ENCODE results near the gene TSHZ2.
"Not testable (repeated sequence)": the region's sequence is repeated elsewhere in the genome, so short reads cannot be mapped to it uniquely, and the experiment has no call there.

TSHZ2 gene

GRCh38 chr20:53089851-53090250 is 117.7 kb downstream of the TSHZ2 start:
- not testable (repeated sequence) for DNase-seq

- no peak for DNase-seq
Observed at GRCh38 chr20:53091789-53092188, 119.6 kb downstream of the TSHZ2 start.

DNA sequence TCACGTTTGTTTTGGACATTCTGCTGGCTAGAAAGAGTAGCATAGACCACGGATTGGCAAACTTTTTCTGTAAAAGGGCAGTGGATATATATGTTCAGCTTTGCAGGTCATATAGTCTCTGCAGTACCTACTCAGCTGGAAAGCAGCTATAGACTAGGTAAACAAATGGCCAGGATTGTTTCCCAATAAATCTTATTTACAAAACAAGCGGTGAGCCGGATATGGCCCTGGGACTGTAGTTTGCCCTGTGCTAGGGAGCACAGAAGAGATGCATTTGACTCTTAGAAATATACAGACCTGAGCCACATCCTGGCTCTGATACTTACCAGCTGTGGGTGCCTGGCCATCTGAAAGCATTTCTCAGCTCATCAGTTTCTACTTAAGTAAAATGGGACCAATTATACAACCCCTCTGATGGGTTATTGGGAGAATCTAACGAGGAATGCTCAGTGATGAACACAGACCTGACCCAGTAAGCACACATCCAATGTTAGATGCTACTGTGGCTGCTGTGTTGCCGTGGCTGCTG is 120.7 kb downstream of the TSHZ2 start:
- DNase-seq: no peak

DNA sequence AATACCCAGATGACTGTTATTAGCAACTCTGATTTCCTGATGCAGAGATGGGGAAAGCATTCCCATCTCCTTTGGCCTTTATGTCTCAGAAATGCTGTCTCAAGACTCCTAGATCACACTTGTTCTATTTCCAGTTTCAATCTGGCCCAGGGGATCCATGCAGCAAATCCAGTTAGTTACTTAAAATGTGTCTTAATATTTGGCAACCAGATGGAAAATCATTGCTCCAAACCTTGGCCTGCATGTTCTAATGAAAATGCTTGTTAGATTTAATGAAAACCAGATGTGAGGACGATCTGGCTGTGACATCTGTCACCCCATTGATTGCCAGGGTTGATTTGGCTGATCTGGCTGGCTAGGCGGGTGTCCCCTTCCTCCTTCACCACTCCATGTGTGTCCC is 125.2 kb downstream of the TSHZ2 start:
- DNase-seq: no peak

DNA sequence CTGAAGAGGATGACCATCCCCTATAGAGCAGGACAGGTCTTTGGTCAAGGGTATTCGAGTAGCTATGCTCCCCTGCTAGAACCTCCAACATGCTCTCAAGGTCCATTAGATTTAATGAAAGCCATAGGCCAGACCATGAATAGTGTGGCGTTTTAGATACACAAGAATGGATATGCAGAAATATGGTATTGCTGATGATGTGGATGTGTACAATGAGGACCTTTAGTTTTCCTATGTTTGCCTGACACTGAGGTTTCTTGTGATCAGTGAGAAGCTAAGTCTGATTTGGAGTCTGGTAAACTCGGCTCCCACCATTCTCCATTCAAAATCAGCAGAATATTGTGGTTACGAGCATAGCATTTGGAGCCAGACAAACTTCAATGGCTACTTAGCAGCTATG is 125.6 kb downstream of the TSHZ2 start:
- DNase-seq: no peak

- no peak for DNase-seq
Observed at GRCh38 chr20:53098621-53099020, 126.5 kb downstream of the TSHZ2 start.

DNA sequence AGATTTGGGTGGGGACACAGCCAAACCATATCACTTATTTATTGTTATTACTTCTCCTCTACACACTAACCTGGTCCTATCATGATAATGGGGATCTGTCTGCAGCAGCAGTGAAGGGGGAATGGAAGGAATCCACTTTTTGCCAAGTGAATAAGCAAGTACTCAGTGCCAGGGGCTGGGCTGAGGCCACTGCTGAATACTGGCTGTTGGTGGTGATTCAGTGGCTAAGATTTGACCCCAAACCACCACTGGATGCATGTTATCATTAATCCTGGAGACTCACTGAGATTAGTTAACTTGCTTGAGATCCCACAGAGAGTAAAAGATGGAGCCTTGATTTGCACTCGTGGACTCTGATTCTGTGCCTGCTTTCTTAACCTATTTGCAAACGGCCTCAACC is 127.7 kb downstream of the TSHZ2 start:
- DNase-seq: no peak

GRCh38 chr20:53100476-53100911 is 128.3 kb downstream of the TSHZ2 start:
- DNase-seq: no peak

DNA sequence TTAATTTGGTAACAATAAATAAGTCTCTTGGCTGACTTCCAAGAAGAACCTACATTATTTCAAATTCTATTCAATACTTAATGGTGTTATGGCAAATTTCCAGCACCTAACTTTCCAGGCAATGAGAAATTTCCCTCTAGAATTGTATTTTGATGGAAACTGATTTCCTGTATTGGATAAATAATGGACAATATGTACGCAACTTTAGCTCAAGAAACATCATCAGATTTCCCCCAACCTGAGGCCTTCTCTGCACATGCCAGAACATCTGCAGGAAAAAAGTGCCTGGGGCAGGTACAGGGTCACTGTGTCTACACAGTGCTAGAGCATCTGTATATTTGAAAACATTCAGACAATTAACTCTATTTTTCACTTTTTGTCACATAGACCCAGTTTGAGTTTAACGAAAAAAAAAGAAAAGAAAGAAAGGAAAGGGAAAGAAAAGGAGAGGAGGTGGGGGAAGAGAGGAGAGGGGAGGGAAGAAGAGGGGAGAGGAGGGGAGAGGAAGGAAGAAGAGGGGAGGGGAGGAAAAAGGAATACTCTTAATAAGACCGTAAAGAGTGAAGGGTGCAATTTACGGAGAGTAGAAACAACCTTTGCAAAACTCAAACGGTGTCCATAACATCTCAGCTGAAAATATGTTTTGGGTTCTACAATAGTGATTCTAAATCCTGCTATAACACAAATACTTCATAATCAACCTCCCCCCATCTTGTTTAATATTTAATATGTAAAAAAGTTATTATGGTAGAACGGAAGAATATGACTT is 130.0 kb downstream of the TSHZ2 start:
- no peak for DNase-seq

DNA sequence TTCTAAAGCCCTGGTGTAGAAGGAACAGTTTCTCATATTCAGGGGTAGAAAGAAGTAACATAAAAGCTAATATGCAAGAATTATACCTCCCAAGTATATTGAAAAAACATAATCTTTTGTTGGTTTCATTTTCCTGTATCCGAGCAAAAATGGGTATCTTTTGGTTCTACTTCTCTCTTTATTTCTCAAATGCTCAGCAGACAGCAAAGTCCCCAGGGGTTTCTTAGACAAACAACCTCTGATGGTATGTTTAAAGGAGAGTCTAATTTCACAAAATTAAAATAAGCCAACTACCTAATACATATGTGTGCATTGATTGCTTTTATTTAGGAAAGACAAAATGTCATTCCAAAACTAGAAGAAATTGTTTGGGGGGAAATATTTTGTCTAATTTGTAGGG is 131.0 kb downstream of the TSHZ2 start:
- no peak for DNase-seq

GRCh38 chr20:53104884-53105283 is 132.7 kb downstream of the TSHZ2 start:
- DNase-seq: no peak

DNA sequence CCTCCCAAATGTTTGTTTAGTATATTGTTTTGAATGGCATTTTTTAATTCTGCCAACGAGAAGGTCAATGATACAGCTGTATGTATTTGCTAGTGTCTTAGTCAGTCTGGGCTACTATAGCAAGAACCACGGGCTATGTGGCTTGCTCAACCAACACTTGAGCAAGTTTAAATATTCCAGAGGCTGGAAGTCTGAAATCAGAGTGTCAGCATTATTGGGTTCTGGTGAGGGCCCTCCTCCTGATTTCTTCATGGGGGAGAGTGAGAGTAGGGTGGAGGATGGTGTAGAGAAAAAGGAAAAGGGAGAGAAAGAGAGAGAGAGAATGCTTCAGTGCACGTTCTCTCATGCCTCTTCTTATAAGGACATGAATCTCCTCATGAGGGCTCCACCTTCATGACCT is 144.6 kb downstream of the TSHZ2 start:
- DNase-seq: no peak

DNA sequence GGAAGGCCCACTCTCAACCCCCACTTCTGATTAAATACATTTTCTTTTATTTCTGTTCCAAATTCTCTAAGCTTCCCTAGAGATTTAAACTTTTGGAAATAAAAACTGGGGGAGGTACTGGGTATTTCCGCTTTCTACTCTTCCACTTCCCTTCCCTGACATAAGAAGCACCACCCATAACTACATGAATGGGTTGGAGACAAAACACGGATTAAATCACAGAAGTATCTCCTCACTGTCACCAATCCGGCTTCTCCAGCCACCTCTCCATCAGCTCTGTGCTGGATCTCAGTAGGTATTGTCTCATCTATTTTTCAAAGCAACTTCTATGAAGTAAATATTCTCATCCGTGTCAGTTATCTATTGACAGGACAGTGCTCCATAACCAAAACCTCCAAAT is 150.7 kb downstream of the TSHZ2 start:
- no peak for DNase-seq

- no peak for DNase-seq
Observed at GRCh38 chr20:53124075-53124551, 152.0 kb downstream of the TSHZ2 start.

DNA sequence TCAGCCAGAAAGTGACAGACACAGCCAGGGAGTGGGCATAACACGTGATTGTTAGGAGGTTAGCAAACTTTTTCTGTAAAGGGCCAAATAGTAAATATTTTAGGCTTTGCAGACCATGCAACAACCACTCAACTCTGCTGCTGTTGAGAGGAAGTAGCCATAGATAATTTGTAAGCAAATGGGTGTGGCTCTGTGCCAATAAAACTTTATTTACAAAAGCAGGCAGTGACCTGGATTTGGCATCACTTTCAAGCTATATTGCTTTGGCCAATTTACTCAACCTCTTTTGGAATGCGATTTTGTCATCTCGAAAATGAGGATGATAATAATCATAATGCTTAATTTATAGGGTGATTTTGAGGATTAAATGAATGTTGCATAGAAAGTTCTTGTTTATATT is 152.6 kb downstream of the TSHZ2 start:
- DNase-seq: no peak

GRCh38 chr20:53126185-53126584 is 154.0 kb downstream of the TSHZ2 start:
- no peak for DNase-seq

DNA sequence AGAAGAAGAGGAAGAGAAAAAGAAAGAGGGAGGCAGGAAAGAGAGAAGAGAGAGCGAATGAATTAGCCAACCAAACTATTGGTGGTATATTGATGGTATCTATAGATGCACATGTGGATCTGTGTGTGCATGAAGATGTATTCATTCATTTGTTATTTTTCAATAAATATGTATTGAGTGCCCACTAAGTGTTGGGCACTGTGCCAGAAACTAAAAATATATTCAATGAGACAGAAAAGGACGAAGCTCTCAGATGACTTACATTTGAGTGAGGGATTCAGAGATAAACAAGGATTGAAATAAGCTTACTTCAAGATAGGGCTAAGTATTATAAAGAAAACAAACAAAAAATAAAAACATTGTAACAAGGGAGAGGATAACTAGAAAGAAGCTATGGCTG is 154.9 kb downstream of the TSHZ2 start:
- no peak for DNase-seq

GRCh38 chr20:53128004-53128403 is 155.8 kb downstream of the TSHZ2 start:
- DNase-seq: no peak

GRCh38 chr20:53129563-53129962 is 157.4 kb downstream of the TSHZ2 start:
- DNase-seq: no peak

DNA sequence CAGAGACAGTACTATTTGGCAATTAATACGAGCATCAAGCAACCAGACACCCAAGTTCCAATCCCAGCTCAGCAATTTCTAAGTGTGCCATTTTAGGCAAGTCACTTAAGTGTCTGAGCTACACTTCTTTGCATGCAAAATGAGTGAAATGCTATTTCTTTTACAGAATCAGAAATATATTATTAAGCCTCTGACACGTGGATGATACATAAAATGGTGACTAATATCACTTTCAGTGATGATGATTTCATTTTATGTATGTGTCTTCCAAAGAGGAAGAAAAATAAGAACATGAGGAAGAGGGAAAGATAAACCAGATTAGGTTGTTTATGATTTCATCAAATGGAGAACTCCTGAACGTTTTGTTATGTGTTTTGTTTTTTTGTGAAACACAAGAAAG is 158.6 kb downstream of the TSHZ2 start:
- no peak for DNase-seq

DNA sequence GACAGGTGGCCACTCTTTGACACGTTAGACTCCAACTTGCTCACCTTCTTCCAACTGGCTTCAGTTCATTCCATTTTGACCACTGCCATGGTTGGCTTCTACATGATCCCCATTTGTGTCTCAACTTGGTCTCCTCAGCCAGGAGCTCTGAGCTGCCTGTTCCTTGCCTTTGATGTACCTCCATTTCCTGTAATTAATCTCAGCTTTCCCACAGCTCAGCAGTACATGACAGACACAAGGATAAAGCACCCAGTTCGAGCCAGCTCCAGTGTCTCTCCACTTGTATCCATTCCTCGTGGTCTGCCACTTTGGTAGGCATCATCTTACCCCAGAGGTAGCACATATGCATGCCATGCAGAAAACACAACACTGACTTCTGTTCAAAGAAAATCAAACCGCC is 161.0 kb downstream of the TSHZ2 start:
- no peak for DNase-seq

DNA sequence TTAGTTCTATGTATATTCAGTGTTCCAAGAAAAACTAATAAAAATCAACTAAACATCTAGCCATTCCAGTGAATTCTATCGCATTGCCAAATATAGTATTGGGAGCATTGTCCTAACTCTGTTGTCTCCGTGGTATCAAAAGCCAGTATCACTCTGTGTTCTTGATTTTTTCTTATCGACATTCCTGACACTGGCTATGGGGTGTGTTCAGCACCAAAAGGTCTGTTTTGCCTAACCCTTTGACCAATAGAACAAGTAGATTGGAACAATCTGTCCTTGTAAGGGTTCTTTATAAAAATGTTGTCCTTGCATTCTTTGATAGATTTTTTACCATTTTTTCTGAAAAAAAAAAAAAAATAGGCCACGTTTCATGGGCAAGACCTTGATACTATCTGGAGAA is 161.5 kb downstream of the TSHZ2 start:
- no peak for DNase-seq

DNA sequence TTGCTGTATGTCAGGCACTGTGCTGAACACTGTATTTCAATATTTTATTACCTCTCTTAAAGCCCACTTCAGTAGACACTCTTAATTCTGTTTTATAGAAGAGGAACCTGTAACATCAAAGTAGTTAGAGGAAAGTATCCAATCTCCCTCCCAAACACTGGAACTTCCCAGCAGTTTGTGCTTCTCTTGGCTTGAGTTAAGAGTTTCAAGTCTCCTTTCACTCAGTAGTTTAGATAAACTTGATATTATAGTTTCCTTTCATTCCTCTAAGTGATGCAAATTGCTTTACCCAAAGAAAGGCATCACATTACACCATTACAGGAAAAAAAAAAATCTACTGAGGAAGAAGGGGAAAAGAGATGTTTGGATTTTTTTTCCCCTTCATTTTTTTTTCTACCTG is 164.3 kb downstream of the TSHZ2 start:
- DNase-seq: no peak

GRCh38 chr20:53138454-53139262 is 166.5 kb downstream of the TSHZ2 start:
- DNase-seq: no peak

All from NCI-H1436 (cell line).